Neural progenitor cell (in vitro differentiated cells): ENCODE data around the gene HCN1.

Experiments
- CTCF ChIP-seq: fragments of 200-600 bp; sonication (generic); IDR thresholded peaks from 2 replicates; pipeline ENCODE4 v1.5.1; 2017; ENCODE audit warnings: antibody characterized with exemption, mild to moderate bottlenecking
- EZH2 ChIP-seq: fragments of 200-600 bp; sonication (generic); IDR thresholded peaks from 2 replicates; pipeline ENCODE4 v1.6.1; 2017; ENCODE audit warnings: antibody characterized with exemption, mild to moderate bottlenecking, moderate library complexity

DNA sequence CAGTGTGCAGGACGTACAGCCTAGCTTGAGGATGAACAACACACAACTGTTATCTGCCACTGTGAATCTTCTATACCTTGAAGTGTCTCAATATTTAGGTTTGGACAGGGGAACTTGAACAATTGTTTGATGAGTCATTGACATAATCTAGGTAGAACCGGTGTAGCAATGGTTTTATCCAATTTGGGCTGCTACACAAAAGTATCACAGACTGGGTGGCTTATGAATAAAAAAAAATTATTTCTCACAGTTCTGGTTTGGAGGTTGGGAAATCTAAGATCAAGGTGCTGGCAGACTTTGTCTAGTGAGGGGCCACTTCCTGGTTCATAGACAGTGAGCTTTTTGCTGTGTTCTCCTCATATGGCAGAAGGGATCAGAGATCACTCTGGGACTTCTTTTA, 359.7 kb downstream of the HCN1 start:
- TF ChIP-seq CTCF (no peak), EZH2 (no peak)
